OCI-LY3 (cell line): ENCODE results near the gene COPZ2.
"Not testable (repeated sequence)": the region's sequence is repeated elsewhere in the genome, so short reads cannot be mapped to it uniquely, and the experiment has no call there.

ENCODE experiments used
- EZH2phosphoT487 ChIP-seq: fragments of 200-600 bp; shearing (Covaris generic); IDR thresholded peaks from 2 replicates; pipeline ENCODE4 v1.6.1; 2018; ENCODE audit warnings: antibody characterized with exemption, mixed run types, low read depth
- TF ChIP-seq, protein P1 (sequence below): fragments of 200-600, 300-600 bp; sonication (generic); IDR thresholded peaks from 2 replicates; pipeline ENCODE4 v1.5.1; 2014; ENCODE audit warnings: antibody characterized with exemption, low read length, low read depth

DNA sequence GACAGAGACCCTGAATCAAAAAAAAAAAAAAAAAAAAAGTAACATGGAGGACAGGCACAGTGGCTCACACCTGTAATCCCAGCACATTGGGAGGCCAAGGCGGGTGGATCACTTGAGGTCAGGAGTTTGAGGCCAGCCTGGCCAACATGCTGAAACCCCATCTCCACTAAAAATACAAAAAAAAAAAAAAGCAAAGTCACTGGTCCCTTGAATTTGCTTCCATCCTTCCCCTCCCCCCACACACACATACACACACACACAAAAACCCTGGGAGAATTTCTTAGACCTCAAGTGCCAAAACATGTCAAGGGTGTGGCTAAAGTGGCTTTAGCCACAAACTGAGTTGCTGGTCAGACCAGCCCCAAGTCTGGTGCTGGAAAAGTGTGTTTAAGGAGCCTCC lies 49.2 kb downstream of the COPZ2 start:
- TF ChIP-seq, protein P1, sequence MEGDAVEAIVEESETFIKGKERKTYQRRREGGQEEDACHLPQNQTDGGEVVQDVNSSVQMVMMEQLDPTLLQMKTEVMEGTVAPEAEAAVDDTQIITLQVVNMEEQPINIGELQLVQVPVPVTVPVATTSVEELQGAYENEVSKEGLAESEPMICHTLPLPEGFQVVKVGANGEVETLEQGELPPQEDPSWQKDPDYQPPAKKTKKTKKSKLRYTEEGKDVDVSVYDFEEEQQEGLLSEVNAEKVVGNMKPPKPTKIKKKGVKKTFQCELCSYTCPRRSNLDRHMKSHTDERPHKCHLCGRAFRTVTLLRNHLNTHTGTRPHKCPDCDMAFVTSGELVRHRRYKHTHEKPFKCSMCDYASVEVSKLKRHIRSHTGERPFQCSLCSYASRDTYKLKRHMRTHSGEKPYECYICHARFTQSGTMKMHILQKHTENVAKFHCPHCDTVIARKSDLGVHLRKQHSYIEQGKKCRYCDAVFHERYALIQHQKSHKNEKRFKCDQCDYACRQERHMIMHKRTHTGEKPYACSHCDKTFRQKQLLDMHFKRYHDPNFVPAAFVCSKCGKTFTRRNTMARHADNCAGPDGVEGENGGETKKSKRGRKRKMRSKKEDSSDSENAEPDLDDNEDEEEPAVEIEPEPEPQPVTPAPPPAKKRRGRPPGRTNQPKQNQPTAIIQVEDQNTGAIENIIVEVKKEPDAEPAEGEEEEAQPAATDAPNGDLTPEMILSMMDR: not testable (repeated sequence)
- not testable (repeated sequence) for TF ChIP-seq EZH2phosphoT487
